Measurements from ENCODE around the gene ABCC12.

The ABCC12 gene

DNA sequence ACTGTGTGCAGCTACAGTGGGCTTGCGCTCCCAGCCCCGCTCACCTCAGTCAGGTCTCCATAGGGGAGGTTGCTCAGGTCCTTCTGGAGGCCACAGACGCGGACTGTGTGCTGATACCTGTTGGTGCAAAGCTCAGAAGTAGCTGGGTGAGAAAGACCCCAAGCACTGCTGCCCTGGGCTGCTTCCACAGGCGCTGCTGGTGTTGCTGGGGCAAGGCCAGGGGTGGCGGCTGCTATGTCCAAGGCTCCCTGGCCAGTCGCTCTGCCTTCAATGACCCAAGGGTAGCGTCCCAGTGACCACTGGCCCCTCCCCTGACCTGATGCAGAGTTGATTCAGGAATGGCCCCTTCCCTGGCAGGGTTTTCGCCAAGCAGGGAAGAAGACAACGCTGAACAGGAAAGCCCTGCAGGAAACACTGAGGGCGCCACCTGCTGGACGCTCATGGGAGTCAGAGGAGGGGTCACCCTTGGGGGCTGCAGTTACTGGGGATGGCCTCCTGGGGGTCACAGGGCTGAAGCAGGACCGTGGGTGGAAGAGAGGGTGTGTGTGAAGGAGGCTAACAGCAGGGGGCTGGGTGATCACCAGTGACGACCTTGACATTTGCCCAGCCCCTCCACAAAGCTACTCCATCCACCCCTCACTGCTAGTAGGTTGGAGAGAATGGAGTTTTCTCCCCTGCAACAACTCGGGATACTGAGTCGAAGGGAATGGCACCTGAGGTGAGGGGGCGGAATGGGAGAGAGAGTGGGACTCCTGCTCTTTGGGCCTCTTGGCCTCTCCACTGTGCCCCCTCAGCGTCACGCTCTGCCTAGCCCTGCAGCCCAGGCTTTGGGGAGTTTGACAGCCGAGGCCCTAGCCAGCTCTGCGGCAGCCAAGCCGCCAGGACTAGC lies 38.3 kb downstream of the ABCC12 start:
- peak; percentile 80 for DNase-seq (ENCODE audit: low spot score)
- TF ChIP-seq, protein P1, sequence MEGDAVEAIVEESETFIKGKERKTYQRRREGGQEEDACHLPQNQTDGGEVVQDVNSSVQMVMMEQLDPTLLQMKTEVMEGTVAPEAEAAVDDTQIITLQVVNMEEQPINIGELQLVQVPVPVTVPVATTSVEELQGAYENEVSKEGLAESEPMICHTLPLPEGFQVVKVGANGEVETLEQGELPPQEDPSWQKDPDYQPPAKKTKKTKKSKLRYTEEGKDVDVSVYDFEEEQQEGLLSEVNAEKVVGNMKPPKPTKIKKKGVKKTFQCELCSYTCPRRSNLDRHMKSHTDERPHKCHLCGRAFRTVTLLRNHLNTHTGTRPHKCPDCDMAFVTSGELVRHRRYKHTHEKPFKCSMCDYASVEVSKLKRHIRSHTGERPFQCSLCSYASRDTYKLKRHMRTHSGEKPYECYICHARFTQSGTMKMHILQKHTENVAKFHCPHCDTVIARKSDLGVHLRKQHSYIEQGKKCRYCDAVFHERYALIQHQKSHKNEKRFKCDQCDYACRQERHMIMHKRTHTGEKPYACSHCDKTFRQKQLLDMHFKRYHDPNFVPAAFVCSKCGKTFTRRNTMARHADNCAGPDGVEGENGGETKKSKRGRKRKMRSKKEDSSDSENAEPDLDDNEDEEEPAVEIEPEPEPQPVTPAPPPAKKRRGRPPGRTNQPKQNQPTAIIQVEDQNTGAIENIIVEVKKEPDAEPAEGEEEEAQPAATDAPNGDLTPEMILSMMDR (IDR thresholded peaks at IDR 0.05; ENCODE audit: extremely low read depth, insufficient read depth, missing control alignments), result peak; percentile 89
- in situ Hi-C loops (cut with MboI; ENCODE audit: low pct_unique_long_range_greater_than_20kb, low sequenced_read_pairs, unreplicated experiment), result no loop called here

DNA sequence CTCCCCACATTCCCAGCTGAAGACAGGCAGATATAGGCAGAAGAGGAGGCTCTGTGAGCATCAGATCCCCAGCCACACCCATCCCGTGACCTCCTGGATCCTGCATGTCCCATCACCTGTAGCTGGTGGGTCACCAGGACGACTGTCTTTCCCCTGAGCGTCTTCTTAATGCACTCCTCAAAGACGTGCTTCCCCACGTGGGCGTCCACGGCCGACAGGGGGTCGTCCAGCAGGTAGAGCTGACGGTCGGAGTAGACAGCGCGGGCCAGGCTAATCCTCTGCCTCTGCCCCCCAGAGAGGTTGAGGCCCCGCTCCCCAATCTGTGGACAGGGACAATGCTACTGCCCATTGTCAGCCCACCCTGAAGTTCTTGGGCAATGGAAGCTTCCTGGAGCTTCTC lies 40.5 kb downstream of the ABCC12 start:
- no peak for DNase-seq (ENCODE audit: low spot score)
- in situ Hi-C loops (cut with MboI; ENCODE audit: low pct_unique_long_range_greater_than_20kb, low sequenced_read_pairs, unreplicated experiment), result no loop called here
- TF ChIP-seq, protein P1 (IDR thresholded peaks at IDR 0.05; ENCODE audit: extremely low read depth, insufficient read depth, missing control alignments), result no peak

DNA sequence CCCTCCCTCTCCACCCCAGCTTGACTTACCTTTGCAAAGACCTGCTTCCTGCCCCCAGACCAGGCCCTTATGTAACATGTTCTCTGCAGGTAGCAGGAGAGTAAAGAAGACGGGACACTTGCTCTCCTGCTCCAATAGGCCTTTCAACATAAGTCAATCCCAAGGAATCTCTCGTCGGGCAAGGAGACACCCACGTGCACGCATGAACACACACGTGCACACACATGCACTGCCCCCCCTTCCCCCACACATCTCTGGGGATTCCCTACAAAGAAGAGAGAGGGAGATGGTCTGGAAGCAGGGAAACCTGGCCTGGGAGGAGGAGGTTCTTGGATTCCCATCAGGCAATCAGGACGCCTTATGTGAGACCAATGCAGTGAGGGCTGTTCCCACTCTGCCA lies 41.4 kb downstream of the ABCC12 start:
- no peak for DNase-seq (ENCODE audit: low spot score)

DNA sequence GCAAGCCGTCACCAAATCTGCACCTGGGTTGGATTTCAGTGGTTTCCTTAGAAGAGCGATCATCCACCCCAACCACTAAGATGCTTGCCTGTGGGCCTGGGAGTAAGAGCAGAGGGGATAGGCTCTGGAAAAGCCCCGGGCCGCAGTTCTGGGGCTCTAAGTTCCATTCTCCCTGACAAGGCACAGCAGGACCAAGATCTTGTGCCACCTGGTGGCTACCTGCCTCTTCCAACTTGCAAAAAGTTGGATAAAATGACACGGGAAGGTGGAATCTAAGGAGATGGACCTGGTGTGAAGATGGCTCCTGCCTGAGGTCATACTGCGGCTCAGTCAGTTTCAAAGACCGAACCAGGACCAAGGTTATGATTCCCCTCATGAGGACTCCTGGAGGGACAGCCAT lies 42.3 kb downstream of the ABCC12 start:
- TF ChIP-seq, protein P1 (IDR thresholded peaks at IDR 0.05; ENCODE audit: extremely low read depth, insufficient read depth, missing control alignments), result peak; percentile 45
- DNase-seq (ENCODE audit: low spot score), result no peak
- in situ Hi-C loops (cut with MboI; ENCODE audit: low pct_unique_long_range_greater_than_20kb, low sequenced_read_pairs, unreplicated experiment), result no loop called here

More for the DNA sequence above, 41.4 kb downstream of the ABCC12 start:
- TF ChIP-seq, protein P1 (IDR thresholded peaks at IDR 0.05; ENCODE audit: extremely low read depth, insufficient read depth, missing control alignments), result no peak
- in situ Hi-C loops (cut with MboI; ENCODE audit: low pct_unique_long_range_greater_than_20kb, low sequenced_read_pairs, unreplicated experiment), result no loop called here

DNA sequence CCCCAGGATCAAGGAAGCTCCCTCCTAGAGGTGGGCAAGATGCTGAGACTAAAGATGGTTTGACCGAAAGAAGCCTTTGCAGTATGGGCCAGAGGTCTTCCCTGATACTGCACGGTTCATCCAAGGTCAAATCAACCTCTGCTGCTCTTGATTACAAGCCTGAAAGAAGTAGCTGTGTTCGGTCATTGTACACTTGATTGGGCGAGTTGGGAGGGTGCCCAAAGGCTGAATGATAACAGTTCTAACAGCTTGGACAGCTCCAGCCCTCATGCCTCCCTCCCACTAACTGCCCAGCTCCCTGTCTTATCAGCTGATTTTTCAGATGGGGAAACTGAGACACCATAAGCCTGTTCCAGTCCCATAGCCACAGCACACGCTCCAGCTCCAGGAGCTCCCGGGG lies 42.8 kb downstream of the ABCC12 start:
- in situ Hi-C loops (cut with MboI; ENCODE audit: low pct_unique_long_range_greater_than_20kb, low sequenced_read_pairs, unreplicated experiment), result no loop called here
- TF ChIP-seq, protein P1 (IDR thresholded peaks at IDR 0.05; ENCODE audit: extremely low read depth, insufficient read depth, missing control alignments), result no peak
- DNase-seq (ENCODE audit: low spot score), result no peak

DNA sequence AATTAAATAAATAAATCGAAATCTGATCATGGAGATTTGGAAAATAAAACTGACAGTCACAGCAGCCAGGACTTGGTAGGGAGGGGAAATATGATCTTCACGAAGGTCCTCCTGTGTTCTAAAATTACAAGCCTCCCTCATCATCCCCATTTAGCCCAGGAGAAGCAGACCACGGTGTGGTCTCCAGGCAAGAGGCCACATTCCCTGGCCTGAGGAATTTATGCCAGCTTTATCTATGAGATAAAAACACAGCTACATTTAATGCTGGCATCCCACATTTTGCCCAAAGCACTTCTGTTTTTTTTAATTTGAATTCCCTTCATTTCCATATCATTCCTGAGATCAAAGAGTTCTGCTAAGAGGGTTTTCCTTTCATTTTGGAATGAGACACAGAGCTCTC lies 43.2 kb downstream of the ABCC12 start:
- in situ Hi-C loops (cut with MboI; ENCODE audit: low pct_unique_long_range_greater_than_20kb, low sequenced_read_pairs, unreplicated experiment), result no loop called here
- TF ChIP-seq, protein P1 (IDR thresholded peaks at IDR 0.05; ENCODE audit: extremely low read depth, insufficient read depth, missing control alignments), result no peak
- DNase-seq (ENCODE audit: low spot score), result no peak

Measured in GM13977 (cell line).